ENCODE measurements around the gene ASTN2.

Gene ASTN2

DNA sequence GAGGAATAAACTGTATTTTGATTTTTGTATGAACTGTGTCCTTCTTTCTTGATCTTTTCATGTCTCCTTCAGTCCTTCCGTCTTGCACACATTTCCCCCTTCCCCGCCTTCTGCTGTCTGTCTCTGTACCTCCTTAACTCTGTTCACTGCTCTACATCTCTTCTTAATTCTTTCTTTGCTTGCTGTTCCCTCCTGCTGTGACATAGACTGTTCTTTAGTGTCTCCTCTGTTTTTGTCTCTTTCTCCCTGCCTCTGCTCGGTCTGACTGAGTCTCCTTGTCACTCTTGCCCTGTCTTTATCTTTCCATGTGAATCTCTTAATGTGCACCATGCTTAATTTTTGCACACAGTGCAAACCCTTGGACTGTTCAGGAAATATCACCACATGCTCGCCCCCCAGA lies 614.8 kb downstream of the ASTN2 start:
- DNase-seq (ENCODE audit: low spot score) = no peak

DNA sequence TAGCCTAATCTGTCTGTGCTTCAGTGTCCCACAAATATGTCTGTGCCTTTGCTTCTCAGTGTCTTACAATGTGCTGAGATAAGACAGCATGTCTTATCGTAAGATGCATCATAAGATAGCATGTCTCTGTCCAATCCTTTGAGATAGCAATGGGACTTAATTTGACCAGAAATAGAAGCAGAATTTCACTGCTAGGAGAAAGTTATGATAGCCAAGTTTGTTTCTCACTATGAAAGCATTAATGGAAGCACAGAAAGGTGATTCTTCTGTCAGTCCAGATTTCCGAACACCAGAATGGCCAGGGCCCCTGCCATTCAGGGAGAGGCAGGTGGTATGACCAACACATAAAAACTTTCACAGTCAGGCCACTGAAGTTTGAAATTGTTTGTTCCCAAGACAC lies 616.3 kb downstream of the ASTN2 start:
- DNase-seq (ENCODE audit: low spot score) = no peak

DNA sequence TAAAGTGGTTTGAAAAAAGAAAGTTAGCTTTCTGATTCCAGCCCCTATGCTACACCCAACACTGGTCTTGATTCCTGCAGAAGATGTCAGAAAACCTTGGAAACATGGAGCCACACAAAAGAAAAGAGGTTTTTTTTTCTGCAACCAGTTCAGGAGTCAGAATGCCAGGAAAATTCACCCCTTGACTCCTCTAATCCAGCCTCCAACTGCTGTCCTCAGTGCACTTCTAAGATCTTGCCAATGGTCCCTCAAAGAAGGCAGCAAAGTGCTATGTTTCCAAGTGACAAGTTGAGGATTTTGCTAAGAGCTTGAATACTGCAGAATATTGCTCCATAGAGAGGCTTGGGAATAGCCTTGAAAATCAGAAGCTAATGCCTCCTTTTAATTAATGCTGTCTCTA lies 617.6 kb downstream of the ASTN2 start:
- DNase-seq (ENCODE audit: low spot score) = no peak

DNA sequence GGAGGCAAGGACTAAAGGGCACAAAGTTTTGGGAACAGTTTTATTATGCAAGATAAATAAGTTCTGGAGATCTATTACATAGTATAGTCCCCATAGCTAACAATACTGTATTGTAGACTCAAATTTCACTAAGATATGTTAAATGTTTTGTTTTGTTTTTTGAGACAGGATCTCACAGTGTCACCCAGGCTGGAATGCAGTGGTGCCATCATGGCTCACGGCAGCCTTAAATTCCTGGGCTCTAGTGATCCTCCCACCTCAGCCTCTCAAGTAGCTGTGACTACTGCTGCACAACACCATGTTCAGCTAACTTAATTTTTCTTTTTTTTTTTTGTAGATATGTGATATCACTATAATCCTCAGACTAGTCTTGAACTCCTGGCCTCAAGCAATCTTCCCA lies 618.2 kb downstream of the ASTN2 start:
- DNase-seq (ENCODE audit: low spot score) = no peak

DNA sequence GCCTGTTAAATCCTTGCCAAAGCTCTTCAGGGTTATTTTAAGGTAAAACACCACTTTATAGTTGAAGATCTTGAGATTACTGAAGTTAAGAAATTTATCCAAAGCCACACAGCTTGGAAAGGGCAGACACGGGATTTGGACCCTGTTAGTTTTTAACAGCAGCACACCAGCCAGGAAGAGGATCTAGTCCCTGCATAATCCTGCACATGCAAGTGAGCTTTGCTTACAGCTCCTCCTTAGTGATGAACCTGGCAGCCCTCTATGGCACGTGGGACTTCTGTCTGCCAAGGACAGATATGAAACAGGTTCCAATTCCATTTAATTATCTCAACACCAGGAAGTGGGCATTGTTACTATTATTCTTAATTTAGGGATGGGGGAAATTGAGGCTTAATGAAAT lies 619.0 kb downstream of the ASTN2 start:
- DNase-seq (ENCODE audit: low spot score) = no peak

DNA sequence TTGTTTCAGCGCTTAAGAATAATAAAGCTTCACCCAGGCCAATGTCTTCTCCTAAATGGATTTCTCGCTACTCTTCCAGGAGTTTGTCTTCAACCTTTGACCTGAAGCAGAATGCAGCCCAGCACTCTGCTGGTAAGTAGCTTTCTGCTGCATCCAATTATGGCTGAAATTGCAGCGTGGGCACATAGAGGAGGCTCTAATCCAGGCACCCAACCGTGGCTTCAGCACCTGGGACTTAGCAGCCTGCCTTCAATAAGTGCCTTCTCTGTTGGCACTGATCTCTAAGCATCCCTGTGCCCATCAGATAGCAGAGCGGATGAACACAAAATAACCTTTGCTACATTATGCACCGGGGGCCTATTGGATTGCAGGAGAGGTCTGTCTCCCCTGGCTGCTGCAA lies 622.6 kb downstream of the ASTN2 start:
- no peak for DNase-seq (ENCODE audit: low spot score)

DNA sequence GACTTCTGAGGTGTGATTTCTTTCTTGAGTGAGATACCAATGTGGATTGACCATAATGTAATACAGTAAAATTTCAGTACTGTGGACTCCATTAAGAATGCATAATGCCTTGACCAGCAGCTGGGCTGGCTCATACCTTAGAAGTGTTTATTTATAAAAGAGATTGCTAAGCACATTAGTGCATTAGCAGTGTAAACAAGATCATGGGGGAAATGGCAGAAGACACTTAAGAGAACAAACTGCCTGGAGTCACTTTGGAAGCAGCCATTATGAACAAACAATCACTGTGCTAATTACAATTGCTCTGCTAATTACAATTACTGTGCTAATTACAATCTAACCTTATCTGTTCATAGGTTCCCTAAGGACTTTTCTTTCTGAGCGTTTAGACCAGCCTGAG lies 623.5 kb downstream of the ASTN2 start:
- no peak for DNase-seq (ENCODE audit: low spot score)

DNA sequence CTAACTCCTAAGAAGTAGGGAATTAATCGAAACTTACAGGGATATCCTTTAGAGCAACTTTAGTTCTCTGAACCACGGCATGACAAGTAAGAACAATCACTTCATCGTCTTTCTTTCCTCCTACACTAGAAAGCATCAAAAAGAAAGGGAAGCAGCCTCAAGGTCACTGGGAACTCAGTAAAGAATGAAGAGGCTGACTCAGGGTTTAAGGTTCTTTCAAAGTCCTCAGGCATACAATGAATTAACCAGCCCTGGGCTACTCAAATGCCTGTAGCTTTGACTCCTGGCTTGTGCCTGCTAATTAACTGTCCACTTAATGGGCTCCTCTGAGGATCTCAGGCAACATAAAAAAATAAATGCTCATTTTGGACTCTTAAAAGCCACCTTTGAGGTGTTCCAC lies 625.8 kb downstream of the ASTN2 start:
- no peak for DNase-seq (ENCODE audit: low spot score)

DNA sequence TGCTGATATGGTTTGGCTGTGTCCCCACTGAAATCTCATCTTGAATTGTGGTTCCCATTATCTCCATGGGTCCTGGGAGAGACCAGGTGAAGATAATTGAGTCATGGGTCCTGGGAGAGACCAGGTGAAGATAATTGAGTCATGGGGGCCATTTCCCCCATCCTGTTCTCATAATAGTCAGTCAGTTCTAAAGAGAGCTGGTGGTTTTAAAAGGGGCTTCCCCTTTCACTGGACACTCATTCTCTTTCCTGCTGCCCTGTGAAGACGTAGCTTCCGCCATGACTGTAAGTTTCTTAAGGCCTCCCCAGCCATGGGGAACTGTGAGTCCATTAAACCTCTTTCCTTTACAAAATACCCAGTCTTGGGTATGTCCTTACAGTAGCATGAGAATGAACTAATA lies 628.1 kb downstream of the ASTN2 start:
- no peak for DNase-seq (ENCODE audit: low spot score)

DNA sequence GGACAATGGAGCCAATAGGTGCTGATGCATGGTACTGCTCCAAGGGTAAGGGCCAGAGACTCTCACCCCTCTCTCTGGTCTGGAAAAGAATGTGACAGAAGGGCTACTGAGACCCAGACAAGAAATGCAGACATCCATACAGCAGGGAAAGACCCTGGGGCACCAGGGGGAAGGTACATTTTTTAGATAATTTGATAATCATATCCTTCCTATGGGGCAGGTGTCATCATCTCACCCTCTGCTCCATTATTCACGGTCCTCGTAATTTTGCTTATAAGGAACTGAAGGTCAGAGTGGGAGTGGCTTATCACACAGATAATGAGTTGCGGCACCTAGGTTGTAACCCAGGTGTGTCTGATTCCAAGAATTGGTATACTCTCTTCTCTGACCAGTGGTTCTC lies 637.7 kb downstream of the ASTN2 start:
- no peak for DNase-seq (ENCODE audit: low spot score)

DNA sequence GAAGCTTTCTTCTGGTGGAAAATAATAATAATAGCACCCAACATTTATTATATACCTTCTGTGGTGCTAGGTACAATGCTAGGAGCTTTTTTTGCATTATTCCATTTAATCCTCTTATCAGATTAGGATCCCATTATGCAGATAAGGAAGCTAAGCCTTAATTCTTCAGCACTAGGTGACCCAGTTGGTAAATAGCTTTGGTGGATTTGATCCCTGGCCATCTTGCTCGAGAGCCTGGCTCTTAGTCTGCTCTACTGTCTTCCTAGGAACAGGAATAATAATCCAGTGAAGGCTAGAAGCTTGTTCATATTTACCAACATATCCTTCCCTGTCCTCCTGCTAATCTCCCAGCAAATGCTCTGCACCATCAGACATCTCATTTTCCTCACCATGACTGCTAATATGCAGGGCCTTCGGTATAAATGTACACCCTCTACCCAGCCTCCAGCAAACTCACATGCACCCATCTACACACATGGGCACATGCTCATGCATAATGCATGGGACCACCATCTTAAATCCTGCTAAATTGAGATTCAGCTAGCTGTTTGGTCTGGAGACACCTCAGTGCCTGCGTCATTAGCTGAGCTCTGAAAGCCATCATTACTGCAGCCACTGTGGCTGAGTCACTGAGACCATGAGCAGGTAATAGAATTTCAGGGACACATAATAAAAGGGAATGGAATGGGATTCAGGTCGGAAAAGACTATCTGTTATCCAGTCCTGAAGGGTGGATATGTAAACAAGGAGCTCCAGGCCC lies 640.3 kb downstream of the ASTN2 start:
- DNase-seq (ENCODE audit: low spot score) = no peak

DNA sequence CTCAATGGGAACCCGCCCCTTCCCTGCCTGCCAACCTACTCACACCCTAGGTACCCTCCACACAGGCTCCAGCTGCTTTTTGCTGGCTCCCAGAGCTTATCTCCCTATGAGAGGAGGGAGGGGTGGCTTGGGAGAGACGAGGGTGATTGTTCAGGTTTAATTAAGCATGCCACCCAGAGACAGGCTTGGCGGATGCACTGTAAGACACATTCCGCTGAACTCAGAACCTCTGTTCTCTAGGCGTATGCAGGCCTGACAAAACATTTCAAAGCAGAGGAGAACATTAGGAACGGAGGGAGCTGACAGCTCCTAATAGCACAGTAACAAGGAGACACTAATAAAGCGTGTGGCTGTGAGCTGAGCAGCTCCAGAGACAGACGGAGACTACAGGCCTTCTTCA lies 647.6 kb downstream of the ASTN2 start:
- DNase-seq (ENCODE audit: low spot score) = no peak

DNA sequence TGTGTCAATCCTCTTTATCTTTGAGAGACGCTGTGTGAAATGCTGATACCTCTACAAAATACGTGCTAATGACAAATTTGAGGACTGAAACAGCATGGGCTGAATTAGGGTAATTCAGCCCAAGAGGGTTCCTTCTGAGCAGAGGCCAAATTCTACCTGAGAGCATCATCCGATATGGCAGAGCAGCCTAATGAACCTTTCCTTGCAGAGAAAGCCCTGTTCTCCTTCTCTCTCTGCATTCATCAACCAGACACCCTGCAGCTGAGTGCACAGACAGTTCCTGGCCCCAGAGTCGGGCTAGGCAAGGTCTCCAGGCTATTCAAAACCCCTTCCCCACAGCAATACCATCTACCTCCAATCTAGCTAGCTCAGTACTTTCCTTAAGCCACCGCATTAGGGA lies 649.8 kb downstream of the ASTN2 start:
- no peak for DNase-seq (ENCODE audit: low spot score)

DNA sequence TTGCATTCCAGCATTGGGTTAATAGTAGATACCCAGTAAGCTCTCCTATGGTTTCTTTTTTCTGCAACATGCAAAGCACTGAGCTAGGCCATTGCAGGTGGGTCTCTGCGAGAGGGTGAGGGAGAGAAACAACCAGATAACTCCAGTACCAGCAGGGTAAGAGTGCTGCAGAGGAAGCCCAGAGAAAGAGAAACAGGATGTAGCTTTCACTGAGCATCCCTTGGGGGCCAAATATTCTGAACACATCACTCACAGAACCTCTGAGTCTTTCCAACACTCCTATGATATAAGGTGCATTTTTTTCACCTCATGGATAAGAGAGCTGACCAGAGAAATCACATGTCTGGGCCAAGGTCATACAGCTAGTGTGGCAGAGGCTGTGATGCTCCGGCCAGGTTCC lies 651.1 kb downstream of the ASTN2 start:
- DNase-seq (ENCODE audit: low spot score) = no peak

DNA sequence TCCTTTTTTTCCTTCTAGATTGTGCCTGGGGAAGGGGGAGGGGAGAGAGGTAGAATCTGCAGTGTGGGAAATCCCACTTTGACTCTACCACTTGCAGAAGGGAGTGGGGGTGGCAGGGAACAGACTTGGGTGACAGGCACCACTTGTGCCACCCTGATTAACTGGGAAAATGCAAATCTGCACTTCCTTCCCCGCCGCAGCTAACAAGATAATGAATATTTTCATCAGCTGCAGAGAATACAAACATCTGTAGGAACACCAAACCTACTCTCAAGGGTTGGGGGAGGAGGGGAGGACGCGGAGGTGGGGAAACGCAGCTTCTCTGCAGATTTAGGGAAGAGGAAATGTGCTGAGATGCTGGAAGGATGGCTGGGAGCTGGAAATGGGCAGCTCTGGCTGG lies 654.2 kb downstream of the ASTN2 start:
- DNase-seq (ENCODE audit: low spot score) = no peak

DNA sequence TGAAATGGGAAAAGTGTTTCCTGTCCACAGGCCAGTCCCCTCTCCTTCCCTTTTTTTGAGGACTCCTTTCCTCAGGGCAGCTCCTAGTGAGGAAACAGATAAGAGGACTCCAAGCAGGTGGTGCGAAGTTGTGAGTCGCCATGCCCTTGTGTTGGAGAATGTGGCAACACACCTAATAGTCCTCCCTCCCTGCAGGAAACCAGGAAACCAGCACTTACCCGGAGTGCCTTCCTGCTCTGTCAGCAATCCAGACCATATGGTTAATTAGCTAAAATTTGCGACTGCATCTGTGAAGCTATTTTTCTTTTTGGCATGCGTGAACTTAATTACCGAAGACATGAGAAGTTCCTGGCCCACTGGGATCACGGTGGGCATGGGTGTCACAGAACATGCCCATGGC lies 657.8 kb downstream of the ASTN2 start:
- no peak for DNase-seq (ENCODE audit: low spot score)

DNA sequence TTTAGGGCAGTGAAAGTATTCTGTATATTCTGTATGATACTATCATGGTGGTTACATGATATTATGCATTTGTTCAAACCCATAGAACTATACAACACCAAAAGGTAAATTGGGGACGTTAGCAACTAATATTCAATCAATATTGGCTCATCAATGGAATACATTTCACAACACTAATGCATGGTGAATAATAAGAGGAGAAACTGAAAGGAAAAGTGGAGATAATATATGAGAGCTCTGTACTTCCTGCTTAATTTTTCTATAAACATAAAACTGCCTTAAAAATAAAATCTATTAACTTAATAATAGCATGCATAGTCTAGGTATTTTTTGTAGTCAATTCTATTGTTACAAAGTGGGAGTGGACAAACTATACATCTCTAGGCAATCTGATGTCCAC lies 661.5 kb downstream of the ASTN2 start:
- no peak for DNase-seq (ENCODE audit: low spot score)

DNA sequence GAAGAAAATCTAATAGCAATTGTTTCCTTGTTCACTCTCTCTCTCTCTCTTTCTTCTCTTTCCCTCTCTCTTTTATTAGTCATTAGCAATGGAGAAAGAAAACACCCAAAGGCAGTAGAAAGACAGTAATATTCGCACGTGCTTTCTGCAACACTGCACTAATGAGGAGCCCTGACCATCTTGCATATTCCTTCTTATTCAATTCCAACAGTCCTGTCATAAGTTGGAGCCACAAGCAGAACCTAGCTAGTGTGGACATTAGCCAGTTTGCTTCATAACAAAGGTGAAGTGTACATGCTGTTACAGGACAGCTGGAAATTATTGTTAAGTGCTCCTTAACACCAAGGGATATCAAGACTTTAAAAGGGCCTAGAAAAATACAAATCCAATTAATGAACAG lies 664.3 kb downstream of the ASTN2 start:
- no peak for DNase-seq (ENCODE audit: low spot score)

DNA sequence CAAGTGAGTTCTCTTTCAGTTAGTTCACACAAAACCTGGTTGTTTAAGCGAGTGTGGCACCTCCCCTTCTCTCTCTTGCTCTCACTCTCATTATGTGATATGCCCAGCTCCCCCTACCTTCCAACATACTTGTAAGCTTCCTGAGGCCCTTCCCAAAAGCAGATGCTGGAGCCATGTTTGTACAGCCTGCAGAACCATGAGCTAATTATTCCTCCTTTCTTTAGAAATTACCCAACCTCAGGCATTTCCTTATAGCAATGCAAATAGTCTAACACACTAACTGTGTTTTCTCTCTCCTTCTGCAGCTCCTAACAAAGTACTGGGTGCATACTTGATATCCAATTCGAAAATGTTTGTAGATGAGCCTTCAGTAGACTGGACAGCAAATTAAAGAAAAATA lies 665.1 kb downstream of the ASTN2 start:
- DNase-seq (ENCODE audit: low spot score) = no peak

DNA sequence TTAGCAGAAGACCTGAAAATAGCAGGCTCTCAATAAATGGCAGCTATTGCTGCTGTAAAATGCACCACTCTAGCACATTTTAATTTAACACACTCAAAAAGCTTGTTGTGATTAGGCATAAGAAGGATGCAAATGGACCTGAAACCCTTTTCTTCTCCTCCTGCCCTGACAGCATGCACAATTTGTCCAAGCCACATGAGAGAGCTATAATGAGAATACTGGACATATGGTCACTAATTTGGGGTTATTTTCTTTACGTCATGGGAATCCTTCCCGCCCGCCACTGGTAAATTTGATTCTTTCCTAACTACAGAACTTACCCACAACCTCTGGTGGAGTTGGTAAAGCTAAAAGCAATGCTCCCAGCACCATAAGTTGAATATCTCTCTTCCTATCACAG lies 665.7 kb downstream of the ASTN2 start:
- no peak for DNase-seq (ENCODE audit: low spot score)

DNA sequence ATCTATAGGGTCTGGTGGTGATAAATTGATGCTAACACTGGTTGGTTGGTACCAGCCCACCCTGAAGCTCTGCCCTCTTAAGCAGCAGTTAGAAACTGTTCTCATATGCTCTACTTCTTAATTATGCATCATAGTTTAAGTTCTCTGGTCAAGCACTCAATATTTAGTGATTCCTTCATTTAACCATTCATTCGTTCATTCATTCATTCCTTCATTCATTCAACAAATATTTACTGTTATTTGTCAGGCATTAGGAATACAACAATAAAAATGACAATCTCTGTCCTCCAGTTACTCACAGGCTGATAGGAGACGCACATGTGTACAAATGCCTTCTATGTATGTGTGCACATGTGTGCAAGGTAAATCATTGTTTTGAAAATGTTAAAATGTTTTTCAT lies 673.1 kb downstream of the ASTN2 start:
- DNase-seq (ENCODE audit: low spot score) = no peak

DNA sequence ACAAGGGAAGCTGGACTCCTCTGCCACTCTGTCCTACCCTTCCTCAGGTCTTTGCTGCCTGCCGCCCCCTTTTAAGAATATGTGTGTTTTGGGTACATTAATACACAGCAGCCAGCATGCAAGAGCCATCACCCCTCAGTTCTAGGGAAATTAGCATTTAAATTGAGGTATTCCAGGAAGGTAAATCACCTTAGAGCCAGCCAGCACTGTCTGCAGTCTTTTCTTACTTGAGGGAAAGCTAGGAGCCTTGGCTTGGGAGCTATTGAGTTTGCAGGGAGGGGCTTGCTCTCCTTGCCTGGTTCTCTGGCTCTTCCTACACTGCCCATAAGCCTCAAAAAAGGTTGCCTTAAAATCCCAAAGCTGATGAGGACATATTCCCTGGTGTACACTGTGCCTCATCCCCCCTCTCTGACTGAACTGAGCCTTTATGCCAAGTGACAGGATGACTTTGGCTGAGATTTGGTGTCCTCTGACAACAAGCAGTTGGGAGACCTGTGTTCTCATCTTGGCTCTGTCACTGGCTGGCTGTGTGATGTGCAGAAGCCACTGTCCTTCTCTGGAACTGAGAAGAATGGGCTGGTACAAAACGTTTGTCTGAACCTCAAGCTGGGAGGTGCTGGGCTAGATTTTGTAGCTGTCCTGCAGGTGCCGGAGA lies 673.6 kb downstream of the ASTN2 start:
- no peak for DNase-seq (ENCODE audit: low spot score)

DNA sequence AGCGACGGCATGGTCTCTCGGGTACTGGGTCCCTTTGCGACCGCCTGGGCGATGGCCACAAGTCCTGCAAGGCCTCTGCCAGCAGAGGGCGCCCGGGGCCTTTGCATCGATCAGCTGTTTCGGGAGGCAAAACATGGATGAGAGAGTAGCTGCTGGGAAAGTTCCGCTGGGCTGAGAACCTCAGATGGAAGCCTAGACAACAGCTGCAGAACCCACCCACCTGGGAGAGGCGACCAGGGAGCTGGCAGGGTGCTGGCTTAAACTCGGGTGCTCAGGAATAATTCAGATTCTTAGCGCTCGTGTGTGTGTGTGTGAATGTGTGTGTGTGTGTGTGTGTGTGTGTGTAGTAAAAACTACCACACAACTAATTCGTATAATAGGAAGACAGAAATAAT lies 677.7 kb downstream of the ASTN2 start:
- peak; percentile 86 for DNase-seq (ENCODE audit: low spot score)
